Brain microvascular endothelial cell (primary cell): Measurements from ENCODE around the gene SLC6A7.

Source experiments
- DNase-seq: peaks from one replicate; pipeline ENCODE4 v3.0.0-alpha.2; 2020
- H3K27ac ChIP-seq: fragments of 250-450 bp; sonication (Bioruptor Pico); 2 replicates; pipeline ENCODE4 v1.5.1; 2020; ENCODE audit warnings: mild to moderate bottlenecking, moderate library complexity
- H3K27me3 ChIP-seq: fragments of 250-450 bp; sonication (Bioruptor Pico); replicated peaks from 2 replicates; pipeline ENCODE4 v1.5.1; 2020; ENCODE audit warnings: mild to moderate bottlenecking
- H3K36me3 ChIP-seq: fragments of 250-450 bp; sonication (Bioruptor Pico); replicated peaks from 2 replicates; pipeline ENCODE4 v1.5.1; 2020; ENCODE audit warnings: mild to moderate bottlenecking
- H3K4me3 ChIP-seq: 2 replicates; pipeline ENCODE4 v1.5.1; 2011; ENCODE audit warnings: low read depth, mild to moderate bottlenecking, control low read depth, low read length, moderate library complexity
- CTCF ChIP-seq: IDR thresholded peaks from 2 replicates; pipeline ENCODE4 v1.5.1; 2011; ENCODE audit warnings: low read depth, mild to moderate bottlenecking, moderate library complexity, low read length, control low read depth, inconsistent platforms; ENCODE audit errors: missing control alignments
- in situ Hi-C: cut with HindIII; loops from 2 replicates; pipeline ENCODE4 v1.10.0; 2017; ENCODE audit warnings: low sequenced_read_pairs, low pct_ligation_motif_present

SLC6A7 gene

GRCh38 chr5:150236313-150236712, 46.5 kb downstream of the SLC6A7 start:
- DNase-seq = no peak
- no peak for TF ChIP-seq CTCF
- Histone ChIP-seq H3K27me3 (no peaks in the 10 kb centered on the region), H3K4me3 (no peak overlapping the region), H3K36me3 (no peaks in the 10 kb centered on the region), H3K27ac (no peak overlapping the region)
- in situ Hi-C loops = no loop called here

- Histone ChIP-seq H3K36me3 (no peaks in the 10 kb centered on the region), H3K4me3 (no peak overlapping the region), H3K27ac (no peak overlapping the region), H3K27me3 (no peaks in the 10 kb centered on the region)
- no peak for TF ChIP-seq CTCF
- in situ Hi-C loops = no loop called here
- no peak for DNase-seq
Observed at GRCh38 chr5:150236981-150237754, 47.3 kb downstream of the SLC6A7 start.

GRCh38 chr5:150238646-150239045, 48.8 kb downstream of the SLC6A7 start:
- Histone ChIP-seq H3K36me3 (no peaks in the 10 kb centered on the region), H3K27ac (no peak overlapping the region), H3K4me3 (no peak overlapping the region), H3K27me3 (no peaks in the 10 kb centered on the region)
- DNase-seq = no peak
- in situ Hi-C loops = no loop called here
- TF ChIP-seq CTCF = no peak

- Histone ChIP-seq H3K36me3 (no peaks in the 10 kb centered on the region), H3K4me3 (no peak overlapping the region), H3K27me3 (no peaks in the 10 kb centered on the region), H3K27ac (no peak overlapping the region)
- in situ Hi-C loops = no loop called here
- DNase-seq = no peak
- TF ChIP-seq CTCF = no peak
Observed at GRCh38 chr5:150239099-150239793, 49.4 kb downstream of the SLC6A7 start.

GRCh38 chr5:150239794-150240122, 49.9 kb downstream of the SLC6A7 start:
- TF ChIP-seq CTCF = no peak
- H3K27ac ChIP-seq = no peak overlapping the region
- no peaks in the 10 kb centered on the region for H3K27me3 ChIP-seq
- H3K4me3 ChIP-seq = no peak overlapping the region
- in situ Hi-C loops = no loop called here
- no peak for DNase-seq
- H3K36me3 ChIP-seq = no peaks in the 10 kb centered on the region
